ENCODE data around the gene SCAMP2. TPM values are rescaled to one million over a fixed set of nuclear protein-coding genes. Genes with fewer than 3 reads are reported as not detected.
A peak's percentile ranks its signal among the peaks of the same experiment; 100 is the strongest.

SCAMP2 gene
- total and polyA plus RNA-seq, 8 donors: 21.4 to 49.0 (median 33.8) TPM

GRCh38 chr15:74858369-74858740, 14.8 kb downstream of the SCAMP2 start:
- Histone ChIP-seq H3K4me1 (peaks cover 10 to 21% (median 15%) of the 10 kb centered on the region in 3 donors), H3K27ac (no peak overlapping the region), H3K4me3 (no peak overlapping the region), H3K27me3 (no peaks in the 10 kb centered on the region), H3K36me3 (peaks cover 0 to 6% (median under 1%) of the 10 kb centered on the region in 3 donors), H3K9me3 (no peaks in the 10 kb centered on the region)
- DNase-seq (no peak), FAIRE-seq (no peak), ATAC-seq (peak in 1 of 4 donors; percentile 12)
- intact Hi-C loops (cut with DNase I): no loop called here
- TF ChIP-seq, protein P1, sequence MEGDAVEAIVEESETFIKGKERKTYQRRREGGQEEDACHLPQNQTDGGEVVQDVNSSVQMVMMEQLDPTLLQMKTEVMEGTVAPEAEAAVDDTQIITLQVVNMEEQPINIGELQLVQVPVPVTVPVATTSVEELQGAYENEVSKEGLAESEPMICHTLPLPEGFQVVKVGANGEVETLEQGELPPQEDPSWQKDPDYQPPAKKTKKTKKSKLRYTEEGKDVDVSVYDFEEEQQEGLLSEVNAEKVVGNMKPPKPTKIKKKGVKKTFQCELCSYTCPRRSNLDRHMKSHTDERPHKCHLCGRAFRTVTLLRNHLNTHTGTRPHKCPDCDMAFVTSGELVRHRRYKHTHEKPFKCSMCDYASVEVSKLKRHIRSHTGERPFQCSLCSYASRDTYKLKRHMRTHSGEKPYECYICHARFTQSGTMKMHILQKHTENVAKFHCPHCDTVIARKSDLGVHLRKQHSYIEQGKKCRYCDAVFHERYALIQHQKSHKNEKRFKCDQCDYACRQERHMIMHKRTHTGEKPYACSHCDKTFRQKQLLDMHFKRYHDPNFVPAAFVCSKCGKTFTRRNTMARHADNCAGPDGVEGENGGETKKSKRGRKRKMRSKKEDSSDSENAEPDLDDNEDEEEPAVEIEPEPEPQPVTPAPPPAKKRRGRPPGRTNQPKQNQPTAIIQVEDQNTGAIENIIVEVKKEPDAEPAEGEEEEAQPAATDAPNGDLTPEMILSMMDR (IDR thresholded peaks at IDR 0.05): no peak
- 83 to 90% methylated on average over 4 of the region's 4 CpGs for WGBS, 2 donors

- Histone ChIP-seq H3K9me3 (no peaks in the 10 kb centered on the region), H3K27me3 (no peaks in the 10 kb centered on the region), H3K4me3 (no peak overlapping the region), H3K36me3 (peaks cover 0 to 11% (median 6%) of the 10 kb centered on the region in 3 donors), H3K27ac (no peak overlapping the region), H3K4me1 (peaks cover 10 to 21% (median 15%) of the 10 kb centered on the region in 3 donors)
- ATAC-seq (no peak), FAIRE-seq (no peak), DNase-seq (no peak)
- TF ChIP-seq, protein P1 (IDR thresholded peaks at IDR 0.05): no peak
- WGBS, 2 donors: 68 to 78% methylated on average over 9 of the region's 9 CpGs
- intact Hi-C loops (cut with DNase I): no loop called here
These were observed 15.3 kb downstream of the SCAMP2 start for GRCh38 chr15:74857671-74858368.

GRCh38 chr15:74857082-74857655, 16.0 kb downstream of the SCAMP2 start:
- ATAC-seq (peak; percentile 41 to 88 (median 63)), DNase-seq (peak in 1 of 6 donors; percentile 14)
- peak overlapping the region in 2 of 4 donors; percentile 3 to 5 for H3K27ac ChIP-seq

DNA sequence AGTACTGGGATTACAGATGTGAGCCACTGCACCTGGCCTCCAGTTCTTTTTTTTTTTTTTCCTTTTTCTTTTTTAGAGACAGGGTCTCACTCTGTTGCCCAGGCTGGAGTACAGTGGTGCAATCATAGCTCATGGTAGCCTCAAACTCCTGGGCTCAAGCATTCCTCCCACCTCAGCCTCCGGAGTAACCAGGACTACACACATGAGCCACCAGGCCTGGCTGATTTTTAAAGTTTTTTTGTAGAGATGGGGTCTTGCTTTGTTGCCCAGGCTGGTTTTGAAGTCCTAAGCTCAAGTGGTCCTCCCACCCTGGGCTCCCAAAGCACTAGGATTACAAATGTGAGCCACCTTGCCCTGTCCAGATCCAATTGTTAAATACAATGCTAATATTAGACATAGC, 16.6 kb downstream of the SCAMP2 start:
- intact Hi-C loops (cut with DNase I): no loop called here
- TF ChIP-seq, protein P1 (IDR thresholded peaks at IDR 0.05): no peak
- DNase-seq: no peak
- Histone ChIP-seq H3K9me3 (no peaks in the 10 kb centered on the region), H3K27ac (peak overlapping the region in 2 of 4 donors; percentile 3 to 5), H3K4me1 (peaks cover 10 to 21% (median 15%) of the 10 kb centered on the region in 3 donors), H3K4me3 (no peak overlapping the region), H3K27me3 (no peaks in the 10 kb centered on the region), H3K36me3 (peaks cover 0 to 24% (median 19%) of the 10 kb centered on the region in 3 donors)
- FAIRE-seq: no peak
- ATAC-seq: no peak
- 95 to 100% methylated on average over 1 of the region's 1 CpG for WGBS, 2 donors

More at GRCh38 chr15:74857082-74857655, 16.0 kb downstream of the SCAMP2 start:
- Histone ChIP-seq H3K9me3 (no peaks in the 10 kb centered on the region), H3K4me1 (peaks cover 10 to 21% (median 15%) of the 10 kb centered on the region in 3 donors), H3K27me3 (no peaks in the 10 kb centered on the region), H3K4me3 (no peak overlapping the region), H3K36me3 (peaks cover 0 to 18% (median 13%) of the 10 kb centered on the region in 3 donors)
- 44 to 45% methylated on average over 5 of the region's 5 CpGs for whole genome bisulfite sequencing, 2 donors
- intact Hi-C loops (cut with DNase I): no loop called here
- no peak for FAIRE-seq
- TF ChIP-seq, protein P1 (IDR thresholded peaks at IDR 0.05): no peak

- TF ChIP-seq, protein P1 (IDR thresholded peaks at IDR 0.05): no peak
- intact Hi-C loops (cut with DNase I): no loop called here
- Histone ChIP-seq H3K9me3 (no peaks in the 10 kb centered on the region), H3K27me3 (no peaks in the 10 kb centered on the region), H3K36me3 (peaks cover 0 to 31% (median 23%) of the 10 kb centered on the region in 3 donors), H3K27ac (no peak overlapping the region), H3K4me1 (peaks cover 10 to 21% (median 15%) of the 10 kb centered on the region in 3 donors), H3K4me3 (no peak overlapping the region)
- FAIRE-seq: no peak
- no peak for ATAC-seq
- WGBS, 2 donors: 94 to 98% methylated on average over 2 of the region's 2 CpGs
- no peak for DNase-seq
These were observed 17.3 kb downstream of the SCAMP2 start for GRCh38 chr15:74855857-74856256.

Measured in pancreas (tissue), 10 donors.